GM21447 (cell line): ENCODE results near the gene PHLDA3.

ENCODE experiments used
- ATAC-seq: cut with Tn5 transposase; IDR thresholded peaks from one replicate; pipeline ENCODE4 v1.9.1; 2021; ENCODE audit not compliant: unreplicated experiment

PHLDA3 gene

DNA sequence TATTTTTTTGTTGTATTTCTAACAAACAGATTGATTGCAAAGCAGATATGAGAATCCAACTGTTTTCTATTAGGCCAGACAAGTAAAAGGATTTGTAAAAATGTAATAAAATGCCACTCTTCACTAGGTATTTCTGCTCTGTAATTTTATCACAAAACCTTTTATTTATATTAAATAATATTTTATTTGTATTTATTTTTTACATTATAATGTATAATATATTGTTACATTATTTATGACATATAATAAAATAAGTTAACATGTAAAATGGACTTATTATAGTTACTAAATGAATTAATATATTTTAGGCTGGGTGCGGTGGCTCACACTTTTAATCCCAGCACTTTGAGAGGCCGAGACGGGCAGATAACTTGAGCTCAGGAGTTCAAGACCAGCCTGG is 34.7 kb downstream of the PHLDA3 start:
- no peak for ATAC-seq

- ATAC-seq = no peak
These were observed 35.4 kb downstream of the PHLDA3 start for GRCh38 chr1:201433609-201434008.

DNA sequence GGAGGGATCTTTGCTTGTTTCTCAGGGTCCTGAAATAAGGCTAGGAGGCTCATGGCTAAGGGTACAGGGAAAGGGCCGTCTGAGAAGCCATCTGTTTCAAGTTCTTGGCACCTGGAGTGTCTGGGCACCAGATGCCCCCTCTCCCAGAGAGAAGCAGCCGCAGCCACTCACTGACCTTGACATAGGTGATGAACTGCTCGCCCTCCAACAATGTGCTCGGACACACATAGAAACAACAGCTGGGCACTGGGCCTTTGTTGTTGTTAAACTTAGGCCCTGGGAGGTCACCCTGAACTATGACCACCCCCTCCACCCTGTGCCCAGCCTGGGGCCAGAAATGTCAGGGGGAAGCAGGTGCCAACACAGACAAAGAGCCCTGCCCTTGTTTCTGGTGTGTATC is 38.2 kb downstream of the PHLDA3 start:
- no peak for ATAC-seq

DNA sequence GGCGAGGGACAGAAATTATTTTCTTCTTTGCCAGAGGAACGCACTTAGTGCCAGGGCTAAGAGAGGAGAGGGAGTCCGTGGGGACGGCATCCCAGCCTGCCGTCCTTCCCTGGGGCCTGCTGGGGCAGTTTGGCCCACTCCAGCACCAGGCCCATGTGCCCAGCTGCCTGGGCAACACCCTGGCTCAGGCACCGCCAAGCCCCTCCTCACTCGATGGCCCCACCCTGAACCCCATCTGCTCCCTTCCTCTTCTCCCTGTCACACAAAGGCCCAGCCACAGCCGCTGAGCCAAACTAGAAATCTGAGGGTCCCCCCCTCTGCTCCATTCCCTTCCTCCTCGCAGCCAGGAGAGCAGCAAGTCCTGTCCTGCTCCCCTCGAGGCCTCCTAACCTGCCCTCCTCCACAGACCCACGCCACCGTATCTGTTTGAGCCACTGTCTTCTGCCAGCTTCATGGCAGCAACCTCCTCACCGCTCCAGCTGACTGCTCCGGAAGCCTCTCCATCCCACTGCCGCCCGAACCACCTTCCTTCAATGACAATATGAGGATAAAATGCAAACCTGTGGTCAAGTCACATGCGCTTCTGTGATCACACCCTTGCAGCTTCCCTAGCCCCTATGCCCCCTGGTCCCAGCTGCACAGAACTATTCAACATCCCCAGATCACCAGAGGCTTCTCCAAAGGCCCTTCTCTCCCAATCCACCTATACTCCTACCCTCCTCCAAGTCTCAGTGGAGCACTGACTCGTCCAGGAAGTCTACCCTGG is 39.1 kb downstream of the PHLDA3 start:
- no peak for ATAC-seq

DNA sequence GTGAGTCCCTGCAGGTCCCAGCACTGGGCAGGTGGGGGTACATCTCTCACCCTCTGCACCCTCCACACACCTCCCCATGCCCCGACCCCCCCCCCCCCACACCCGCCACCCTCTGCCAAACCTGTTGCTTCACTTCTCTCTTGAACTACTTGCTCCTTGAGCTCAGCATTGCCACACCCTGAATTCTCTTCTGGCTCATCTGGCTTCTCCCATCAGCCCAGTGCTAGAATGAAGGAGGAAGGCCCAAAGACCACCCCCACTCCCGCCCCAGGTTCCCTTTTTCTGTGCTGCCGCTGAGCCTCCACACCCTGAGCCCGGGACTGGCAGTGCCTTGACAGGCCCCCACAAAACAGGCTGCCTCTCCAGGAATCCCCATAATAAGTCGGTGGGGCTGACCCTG is 41.0 kb downstream of the PHLDA3 start:
- ATAC-seq = no peak

DNA sequence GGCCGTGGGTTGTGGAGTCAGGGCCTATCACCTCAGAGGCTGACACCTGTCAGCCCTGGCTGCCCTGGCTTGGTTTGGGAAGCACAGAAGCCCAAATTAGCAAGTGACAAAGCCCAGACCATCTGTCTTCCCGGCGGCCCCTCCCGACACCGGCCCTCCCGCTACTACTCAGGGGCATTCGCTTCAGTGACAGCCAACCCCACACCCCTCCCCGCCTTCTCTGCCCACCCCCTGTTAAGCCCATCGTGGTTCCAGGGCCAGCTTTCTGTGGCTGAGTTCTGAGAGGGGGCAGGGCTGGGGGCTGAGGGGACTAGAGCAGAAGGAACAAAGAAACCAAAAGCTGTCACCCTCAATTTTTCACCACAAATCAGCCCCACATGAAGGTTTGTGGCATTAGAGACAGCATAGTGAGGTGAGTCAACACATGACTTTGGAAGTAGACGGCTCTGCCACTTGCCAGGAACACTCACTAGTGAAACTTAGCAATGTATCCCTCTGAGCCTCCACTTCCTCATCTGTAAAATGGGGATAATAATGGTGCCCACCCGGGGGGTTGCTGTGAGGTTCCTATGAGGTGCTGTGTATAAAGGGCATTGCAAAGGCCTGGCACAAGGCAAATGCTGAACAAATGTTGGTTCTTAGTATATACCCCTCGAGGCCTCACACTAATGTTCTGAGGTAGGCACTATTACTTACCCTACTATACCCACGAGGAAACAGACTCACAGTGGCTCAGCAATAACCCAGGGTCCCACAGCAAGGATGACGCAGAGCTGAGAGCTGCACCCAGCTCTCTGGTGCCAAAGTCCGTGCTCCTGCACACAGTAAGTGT is 42.3 kb downstream of the PHLDA3 start:
- ATAC-seq = no peak

- ATAC-seq = no peak
These were observed 44.8 kb downstream of the PHLDA3 start for GRCh38 chr1:201424146-201424545.

DNA sequence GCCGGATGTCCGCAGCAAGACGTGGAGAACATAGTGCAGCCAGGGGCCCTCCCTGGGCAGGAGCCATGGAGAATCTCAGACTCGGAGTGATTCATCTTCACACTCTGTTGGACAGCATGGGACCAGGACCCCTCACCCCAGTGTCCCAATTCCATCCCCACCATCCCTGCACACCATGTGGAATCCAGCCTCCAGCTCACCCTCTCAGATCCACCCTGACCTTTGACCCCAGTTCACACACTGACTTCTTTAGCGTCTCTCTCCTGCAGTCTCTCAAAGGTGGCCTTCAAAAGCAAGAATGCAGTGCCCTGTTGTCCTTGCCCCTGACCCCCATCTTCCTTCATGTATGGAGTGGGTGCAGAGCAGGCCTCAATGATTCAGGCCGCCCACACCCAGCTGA is 45.3 kb downstream of the PHLDA3 start:
- no peak for ATAC-seq

- no peak for ATAC-seq
These were observed 46.5 kb downstream of the PHLDA3 start for GRCh38 chr1:201422436-201423030.

GRCh38 chr1:201422026-201422425 is 47.0 kb downstream of the PHLDA3 start:
- ATAC-seq = no peak

DNA sequence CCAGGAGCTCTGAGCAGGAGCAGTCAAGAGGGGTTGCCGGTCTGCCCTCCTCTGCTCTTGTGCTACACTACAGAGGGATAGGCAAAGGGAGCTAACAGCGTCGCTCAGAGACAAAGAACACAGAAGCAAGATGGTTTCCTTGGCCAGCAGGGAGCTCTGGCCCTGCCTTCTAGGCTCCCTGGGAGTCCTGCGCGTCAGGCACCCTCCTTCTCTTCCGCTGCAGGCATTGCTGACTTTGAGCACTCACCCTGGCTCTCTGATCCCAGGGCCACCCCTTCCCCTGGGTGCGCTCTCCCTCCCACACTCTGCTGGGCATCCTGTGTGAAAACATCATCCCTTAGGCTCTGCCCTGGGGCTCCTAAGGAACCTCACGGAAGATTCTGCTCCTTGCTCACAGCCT is 47.9 kb downstream of the PHLDA3 start:
- no peak for ATAC-seq

- ATAC-seq = no peak
These were observed 48.4 kb downstream of the PHLDA3 start for GRCh38 chr1:201420608-201421002.

DNA sequence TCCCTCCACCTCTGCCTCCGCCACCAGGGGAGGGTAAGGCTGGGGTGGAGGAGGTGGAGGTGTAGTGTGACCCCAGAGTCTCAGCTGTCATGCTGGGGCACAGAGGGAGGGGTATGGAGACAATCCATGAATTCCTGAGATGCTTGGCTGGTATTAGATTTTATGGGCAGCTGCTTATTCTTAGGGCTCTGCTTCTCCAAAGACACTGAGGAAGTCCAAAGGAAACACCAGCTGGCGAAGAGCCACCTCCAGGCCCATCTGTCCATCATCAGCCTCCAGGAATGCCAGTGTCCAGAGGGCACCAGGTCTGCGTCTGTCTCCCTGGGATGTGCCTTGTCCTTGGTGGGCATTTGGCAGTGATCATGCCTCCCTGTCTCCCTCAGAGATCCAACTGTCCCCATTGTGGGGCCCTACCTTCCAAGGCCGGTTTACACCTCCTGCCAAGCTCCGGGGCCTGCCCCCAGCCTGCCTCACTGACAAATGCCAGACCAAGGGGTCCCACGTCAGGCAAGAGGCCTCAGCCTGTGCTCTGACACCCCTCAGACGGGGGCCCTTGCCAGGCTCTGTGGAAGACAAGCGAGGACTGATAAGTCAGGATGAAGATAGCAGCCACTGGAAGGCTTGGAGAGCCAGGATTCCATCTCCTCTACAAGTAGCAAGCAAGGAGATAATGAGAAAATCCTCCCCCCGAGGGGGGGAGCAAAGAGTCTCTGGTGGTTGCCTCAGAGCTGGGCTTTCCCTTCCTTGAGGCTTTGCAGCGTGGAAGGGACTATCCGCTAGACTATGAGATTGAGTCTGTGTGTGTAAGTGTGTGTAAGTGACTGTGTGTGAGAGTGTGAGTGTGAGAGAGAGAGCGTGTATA is 49.0 kb downstream of the PHLDA3 start:
- no peak for ATAC-seq

- no peak for ATAC-seq
These were observed 49.7 kb downstream of the PHLDA3 start for GRCh38 chr1:201419256-201419655.

GRCh38 chr1:201418461-201418860 is 50.5 kb downstream of the PHLDA3 start:
- no peak for ATAC-seq
